GM19463 (cell line): Measurements from ENCODE around the gene GRAMD2A.

Experiments
- ATAC-seq: cut with Tn5 transposase; IDR thresholded peaks from one replicate; pipeline ENCODE4 v1.9.1; 2021; ENCODE audit warnings: mild to moderate bottlenecking, moderate library complexity; ENCODE audit not compliant: unreplicated experiment

Gene GRAMD2A

DNA sequence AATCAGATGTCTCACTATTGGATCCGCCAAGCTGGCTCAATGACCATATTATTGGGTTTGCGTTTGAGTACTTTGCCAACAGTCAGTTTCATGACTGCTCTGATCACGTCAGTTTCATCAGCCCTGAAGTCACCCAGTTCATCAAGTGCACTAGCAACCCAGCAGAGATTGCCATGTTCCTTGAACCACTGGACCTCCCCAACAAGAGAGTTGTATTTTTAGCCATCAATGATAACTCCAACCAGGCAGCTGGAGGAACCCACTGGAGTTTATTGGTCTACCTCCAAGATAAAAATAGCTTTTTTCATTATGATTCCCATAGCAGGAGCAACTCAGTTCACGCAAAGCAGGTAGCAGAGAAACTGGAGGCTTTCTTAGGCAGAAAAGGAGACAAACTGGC is 57.9 kb downstream of the GRAMD2A start:
- ATAC-seq: no peak

DNA sequence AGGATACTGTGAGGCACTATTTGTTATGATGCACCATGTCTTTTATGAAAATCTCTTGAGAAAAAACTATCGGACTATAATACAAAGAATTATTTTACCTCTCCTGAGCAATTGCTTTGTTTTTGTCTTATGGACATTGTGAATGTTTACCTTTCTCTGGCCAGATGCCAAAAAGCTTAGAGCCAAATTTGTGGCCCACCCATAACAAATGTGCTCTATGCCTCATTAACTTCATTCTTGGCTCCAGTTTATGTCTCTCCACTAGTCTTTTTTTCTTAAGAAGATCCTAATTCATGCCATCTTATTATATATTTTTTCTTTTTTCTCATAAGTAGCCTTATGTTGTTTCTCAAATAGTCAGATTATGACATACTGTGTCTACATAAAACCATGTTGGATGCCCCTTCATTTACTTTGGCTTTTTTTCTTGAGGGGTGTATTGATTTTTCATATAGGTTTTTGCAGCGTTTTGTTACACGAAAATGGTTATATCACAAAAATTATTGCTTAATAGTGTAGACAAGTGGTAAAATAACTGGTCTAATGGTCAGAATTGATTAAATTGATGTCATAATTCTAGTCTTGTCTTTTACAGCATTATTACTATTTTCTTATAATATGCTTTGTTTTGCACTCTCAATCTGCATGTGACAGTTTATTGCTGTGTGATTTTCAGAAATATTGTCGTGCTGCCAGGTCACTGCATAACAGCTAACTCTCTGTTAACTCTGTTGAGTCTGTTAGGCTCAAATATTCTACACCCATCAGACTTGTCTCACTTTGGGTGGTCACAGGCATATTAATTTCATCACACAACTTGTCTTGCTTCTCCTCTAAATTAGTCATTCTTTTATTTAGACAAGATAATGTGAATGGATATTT is 61.2 kb downstream of the GRAMD2A start:
- no peak for ATAC-seq

DNA sequence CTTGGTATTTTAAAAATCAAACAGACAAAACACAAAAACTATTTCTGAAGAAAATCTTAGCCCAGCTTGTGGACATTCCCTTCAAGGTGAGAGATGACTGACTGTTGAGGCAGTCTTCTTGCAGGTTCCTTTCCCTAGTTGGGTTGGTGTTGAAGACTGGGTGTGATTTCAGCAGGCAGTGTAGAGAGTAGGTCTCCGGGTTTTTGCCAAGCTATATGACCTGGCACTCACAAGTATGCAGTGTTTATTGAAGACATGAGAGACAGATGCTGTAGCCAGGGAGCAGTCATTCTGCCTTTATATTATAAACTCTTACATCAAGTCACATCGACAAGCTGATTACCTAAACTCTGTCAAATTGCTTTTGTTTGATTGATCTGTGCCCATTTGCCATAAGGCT is 61.9 kb downstream of the GRAMD2A start:
- ATAC-seq: no peak

DNA sequence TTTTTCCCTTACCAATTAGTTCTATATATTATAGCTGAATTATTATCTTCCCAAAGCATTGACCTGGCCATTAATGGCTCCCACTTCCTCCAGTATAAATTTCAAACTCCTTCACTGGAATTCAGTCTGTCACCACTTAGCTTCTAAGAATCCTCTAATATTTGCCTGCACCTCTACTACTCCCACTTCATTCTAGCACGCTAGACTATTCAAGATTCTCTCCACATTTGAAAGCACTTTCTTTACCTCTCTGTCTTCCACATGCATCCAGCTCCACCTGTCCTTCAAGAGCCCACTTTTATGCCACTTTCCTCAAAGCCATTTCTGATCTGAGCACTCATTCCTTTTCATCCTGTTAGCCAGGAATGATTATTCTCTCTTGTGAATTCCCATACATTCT is 64.4 kb downstream of the GRAMD2A start:
- ATAC-seq: no peak

DNA sequence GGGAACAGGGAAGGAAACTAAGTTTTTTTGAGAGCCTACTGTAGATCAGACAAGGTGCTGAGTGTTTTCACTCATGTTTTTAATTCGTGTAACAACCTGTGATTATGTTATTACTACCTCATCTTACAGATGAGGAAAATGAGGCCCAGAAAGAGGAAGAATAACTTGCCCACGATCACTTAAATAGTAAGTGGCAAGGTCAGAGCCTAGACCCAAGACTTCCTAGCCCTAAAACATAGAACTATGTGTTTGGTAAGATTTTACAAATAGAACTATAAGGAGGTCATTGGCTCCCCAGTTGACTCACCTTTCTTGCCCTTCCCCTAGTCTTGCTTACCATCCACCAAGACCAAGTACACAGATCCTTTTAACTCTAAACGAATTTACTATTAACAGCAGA is 65.7 kb downstream of the GRAMD2A start:
- ATAC-seq: no peak

DNA sequence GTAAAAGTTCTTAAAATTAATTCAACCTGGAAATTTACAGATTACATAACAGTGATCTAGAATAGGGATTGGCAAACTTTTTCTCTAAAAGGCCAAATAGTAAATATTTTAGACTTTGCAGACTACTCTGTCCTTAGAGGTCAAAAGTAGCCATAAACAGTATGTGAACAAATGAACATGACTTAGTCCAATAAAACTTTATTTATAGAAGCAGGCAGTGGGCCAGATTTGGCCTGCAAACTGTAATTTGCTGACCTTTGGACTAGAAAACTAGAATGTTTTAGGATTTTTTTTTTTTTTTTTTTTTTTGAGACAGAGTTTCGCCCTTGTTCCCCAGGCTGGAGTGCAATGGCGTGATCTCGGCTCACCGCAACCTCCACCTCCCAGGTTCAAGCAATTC is 67.3 kb downstream of the GRAMD2A start:
- ATAC-seq: no peak

DNA sequence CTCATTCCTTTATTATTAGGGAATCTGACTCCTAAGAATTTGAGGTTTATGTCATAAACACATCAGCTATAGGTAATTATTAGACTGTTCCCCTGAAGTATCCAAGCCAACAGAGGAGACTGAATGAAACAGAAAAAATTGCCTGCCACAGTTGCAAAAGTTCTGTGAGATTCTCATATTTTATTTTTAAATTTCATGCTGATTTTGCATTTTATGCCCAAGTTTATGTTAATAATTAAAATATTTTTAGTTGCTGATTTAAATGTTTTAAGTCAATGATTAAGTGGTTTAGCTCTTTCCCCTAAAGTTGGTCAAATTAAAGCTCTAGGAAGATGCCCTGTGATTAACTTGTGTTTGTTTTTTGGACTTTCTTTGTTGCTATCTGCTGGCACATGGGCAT is 69.2 kb downstream of the GRAMD2A start:
- ATAC-seq: no peak

DNA sequence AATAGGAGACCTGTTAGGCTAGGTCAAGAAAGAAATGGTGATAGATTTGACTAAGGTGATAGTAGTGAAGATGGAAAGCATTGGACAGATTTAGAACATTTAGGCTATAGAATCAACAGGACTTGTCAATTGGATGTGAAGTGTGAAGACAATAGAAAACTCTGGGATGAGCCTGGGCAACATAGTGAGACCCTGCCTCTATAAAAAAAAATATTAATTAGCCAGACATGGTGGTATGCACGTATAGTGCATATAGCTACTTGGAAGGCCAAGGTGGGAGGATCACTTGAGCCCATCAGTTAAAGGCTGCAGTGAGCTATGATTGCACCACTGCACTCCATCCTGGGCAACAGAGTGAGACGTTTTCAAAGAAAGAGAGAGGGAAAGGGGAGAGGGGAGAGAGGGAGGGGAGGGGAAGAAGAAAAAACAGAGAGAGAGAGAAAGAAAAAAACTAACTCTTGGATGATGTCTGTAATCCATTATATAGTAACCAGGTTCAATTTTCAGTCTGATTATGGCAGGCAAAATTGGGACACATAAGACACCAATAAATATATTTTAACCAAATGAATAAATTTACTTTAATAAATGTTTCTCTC is 69.8 kb downstream of the GRAMD2A start:
- no peak for ATAC-seq

DNA sequence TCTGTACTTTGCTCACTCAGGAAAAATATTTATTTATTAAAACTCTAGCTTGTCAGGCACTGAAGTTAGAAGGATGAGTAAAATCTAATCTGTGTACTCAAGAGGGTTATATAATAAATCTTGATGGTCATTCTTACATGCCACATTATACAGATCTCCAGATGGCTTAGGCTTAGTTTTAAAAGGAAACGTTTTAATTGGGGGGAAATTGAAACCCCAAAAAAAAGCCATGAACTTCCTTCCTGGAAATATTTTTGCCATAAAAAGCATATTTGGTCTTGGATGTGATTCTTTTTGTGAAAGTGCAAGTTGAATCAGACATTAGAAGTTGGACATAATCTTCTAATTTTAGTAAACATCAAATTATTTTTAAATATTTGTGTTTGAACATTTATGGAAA is 73.4 kb downstream of the GRAMD2A start:
- ATAC-seq: no peak

DNA sequence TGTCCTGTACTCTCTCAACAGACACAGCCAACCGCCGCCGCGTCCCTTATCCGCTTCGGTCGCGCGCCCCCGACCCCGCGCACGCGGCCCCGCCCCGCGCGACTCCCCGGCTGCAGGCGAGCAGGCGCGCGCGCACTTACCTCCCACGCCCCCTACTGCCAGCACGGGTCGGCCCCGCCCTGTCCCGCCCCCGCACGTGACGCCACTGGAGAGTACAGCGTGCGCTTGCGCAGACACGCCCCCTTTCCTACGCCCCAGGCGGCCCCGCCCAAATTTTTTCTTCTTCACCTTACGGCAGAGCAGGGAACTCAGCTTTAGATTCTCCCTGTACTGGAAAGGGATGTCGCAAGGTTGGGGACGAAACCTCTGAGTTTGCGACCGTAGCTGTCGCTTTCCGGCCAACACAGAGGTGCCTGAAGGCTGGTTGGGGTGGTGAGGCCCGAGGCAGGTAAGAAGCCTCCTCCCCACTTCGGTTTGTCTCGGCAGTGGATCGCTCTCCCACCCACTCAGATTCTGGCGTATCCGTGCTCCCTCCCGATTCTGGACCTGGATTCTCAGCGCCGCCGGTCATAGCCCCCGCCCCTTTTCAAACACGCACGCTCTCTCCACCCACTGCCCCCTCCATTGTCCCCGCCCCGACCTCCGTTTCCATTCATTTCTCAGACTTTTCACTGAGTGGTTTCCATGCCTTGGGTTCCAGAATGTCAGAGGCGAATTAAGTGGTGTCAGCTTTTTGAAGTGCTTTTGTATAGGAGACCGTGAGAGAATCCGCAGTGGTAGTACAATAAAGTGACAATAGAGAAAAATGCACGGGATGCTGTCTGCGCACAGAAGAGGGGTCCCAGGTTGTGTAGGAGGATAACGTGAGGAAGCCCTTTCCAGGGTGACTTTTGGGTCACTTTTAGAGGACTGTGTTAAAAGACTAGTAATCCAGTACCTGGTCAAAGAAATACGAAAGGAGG is 79.3 kb downstream of the GRAMD2A start, which contains the start of the genes MYO9A and SENP8:
Gene MYO9A, minus strand, starts transcription at position 134 of the 962 bp plus-strand sequence. CDS start 71,587 bp downstream, outside the sequence.
Gene SENP8, plus strand, starts transcription at position 387 of the 962 bp plus-strand sequence. CDS start 21,221 bp downstream, outside the sequence.
- peak; percentile 63 for ATAC-seq

DNA sequence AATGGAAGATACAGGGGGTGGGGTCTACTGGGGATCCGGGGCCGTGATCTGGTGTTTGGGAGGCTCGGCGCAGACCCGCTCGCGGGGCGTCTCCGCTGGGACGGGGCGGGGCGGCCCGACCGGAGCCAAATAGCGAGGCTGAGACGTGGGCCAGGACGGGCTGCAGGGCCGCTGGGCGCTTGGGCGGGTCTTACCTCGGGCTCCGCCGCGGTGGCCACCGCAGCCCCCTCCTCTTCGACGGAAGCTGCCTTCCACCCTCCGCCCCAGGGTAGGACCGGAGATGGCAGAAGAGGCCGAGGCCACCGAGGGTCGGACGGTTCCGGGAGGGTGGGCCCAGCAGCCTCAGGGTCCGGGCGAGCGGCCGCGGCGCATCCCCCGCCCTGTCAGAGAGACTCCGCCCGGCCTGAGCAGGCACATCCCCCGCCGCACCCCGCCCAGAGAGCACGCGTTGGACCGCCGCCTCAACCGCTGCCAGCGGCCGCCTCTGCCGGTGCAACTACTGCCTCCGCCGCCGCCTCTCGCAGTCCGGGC is 80.0 kb downstream of the GRAMD2A start:
- ATAC-seq: peak; percentile 66

DNA sequence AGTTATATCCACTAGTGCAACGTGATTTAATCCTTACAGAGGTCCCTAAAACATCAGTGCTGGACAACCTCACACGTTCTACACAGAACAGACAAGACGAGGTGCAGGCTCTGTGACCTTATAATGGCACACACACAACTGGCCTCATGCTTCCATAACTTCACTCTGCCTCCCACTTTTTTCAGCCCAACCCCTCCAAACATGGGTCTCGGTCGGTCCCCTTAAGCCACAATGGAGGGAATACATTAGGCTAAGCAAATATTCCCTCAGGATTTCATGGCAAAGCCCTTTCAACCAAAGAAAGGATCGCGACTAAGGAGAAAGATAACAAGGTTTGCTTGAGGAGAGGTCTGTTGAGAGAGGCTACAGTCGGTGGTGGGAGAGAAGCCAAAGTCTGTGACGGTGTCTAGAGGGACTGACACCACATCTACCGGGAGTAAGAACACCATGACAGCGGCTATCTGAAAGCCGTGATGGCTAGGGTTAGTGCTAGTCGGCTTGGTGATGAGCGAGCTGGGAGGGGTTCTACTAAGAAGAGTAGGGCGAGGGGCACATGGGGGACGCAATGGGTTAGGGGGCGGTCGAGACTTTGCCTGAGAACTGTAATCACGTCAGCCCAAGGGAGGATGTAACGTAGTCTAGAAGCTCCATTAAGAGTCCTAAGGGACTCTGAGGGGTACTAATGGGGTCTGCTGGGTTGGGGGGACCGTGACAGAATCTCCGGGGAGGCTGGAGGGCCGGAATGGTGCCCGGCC is 80.7 kb downstream of the GRAMD2A start:
- ATAC-seq: no peak

DNA sequence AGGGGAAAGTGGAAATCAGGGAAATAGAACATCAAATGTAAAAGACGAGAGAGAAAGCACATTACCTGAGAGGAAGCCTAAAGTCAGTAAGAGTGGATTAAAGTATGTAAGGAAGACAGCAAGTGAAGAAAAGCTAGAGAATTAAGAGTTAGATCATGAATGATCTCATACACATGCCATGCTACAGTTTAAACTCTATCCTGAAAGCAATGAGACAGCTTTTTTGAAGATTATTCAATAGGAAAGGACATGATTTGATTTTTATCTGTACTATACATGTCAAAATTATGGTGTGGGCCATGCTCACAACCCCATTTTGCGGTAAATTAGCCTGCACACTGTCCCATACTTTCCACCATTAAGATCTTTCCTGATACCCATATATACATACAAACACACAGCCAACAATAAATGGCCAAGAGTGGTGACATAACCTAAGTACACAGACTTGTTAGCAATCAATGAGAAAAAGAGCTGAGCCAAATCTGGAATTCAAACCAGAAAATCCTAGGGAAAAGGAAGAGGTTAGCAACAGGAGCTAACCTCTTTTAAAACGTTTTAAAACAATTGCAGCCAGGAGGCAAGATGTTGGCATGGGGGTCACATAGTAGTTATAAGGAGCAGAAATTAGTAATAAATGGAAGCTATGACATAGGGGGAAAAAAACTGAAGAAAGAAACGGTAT is 84.1 kb downstream of the GRAMD2A start:
- ATAC-seq: no peak

DNA sequence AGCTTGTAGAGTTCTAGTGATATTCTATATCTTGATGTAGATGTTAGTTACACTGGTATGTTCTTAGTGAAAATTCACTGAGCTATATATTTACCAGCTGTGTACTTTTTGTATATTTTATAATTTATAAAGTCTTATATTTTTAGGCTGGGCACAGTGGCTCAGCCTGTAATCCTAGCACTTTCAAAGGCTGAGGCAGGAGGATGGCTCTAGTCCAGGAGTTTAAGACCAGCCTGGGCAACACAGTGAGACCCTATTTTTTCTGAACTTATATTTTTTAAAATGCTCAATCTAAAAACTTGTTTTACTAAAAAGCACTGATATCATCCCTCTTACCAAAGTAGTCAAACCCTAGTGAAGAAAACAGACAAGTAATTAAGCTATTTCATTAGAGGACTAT is 84.8 kb downstream of the GRAMD2A start:
- no peak for ATAC-seq

DNA sequence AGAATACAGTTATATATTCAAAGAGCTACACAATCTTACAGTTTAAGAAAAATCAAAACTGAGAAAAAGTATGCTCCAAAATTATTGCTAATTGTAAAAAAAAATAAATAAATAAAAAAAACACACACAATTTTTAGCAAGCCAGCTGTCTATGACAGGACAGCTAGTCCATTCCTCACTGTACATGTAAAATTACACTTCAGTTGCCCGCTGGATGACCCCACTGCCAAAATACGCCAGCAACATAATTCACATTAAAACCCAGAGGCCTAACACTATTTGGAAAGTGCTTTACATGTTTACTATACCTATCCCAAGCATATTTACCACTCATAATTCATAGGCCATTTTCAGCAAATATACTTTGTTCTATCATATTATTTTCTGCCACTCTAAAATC is 85.5 kb downstream of the GRAMD2A start:
- no peak for ATAC-seq

DNA sequence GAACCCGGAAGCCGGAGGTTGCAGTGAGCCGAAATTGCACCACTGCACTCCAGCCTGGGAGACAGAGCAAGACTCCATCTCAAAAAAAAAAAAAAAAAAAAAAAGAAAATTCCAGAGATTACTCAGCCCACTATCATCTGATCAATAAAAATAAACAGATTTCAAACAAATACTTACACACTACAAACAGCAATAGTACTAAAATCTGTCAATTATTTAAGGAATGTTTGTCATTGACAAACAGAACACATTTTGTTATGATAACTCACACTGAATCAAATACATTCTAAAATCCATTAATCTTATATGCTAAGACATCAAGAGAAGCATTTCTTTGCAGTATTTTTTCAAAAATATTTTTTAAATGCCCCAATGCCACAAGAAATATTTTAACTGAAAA is 87.2 kb downstream of the GRAMD2A start:
- ATAC-seq: no peak
